D721Med (cell line): ENCODE data around the gene CDC42BPG.
A peak's percentile ranks its signal among the peaks of the same experiment; 100 is the strongest.

Source experiments
- DNase-seq: peaks from one replicate; pipeline ENCODE4 v3.0.0; 2011; ENCODE audit warnings: low spot score; ENCODE audit not compliant: insufficient read length
- FAIRE-seq: peaks from 2 replicates; lab custom pipeline; 2011; peaks lifted over from hg19 to GRCh38; lab: Jason Lieb, UNC
- TF ChIP-seq, protein P1 (sequence below): IDR thresholded peaks from 2 replicates; pipeline ENCODE4 v1.5.1; 2012; ENCODE audit warnings: mild to moderate bottlenecking, control low read depth; ENCODE audit not compliant: insufficient read depth; ENCODE audit errors: missing control alignments

Gene CDC42BPG, protein sequence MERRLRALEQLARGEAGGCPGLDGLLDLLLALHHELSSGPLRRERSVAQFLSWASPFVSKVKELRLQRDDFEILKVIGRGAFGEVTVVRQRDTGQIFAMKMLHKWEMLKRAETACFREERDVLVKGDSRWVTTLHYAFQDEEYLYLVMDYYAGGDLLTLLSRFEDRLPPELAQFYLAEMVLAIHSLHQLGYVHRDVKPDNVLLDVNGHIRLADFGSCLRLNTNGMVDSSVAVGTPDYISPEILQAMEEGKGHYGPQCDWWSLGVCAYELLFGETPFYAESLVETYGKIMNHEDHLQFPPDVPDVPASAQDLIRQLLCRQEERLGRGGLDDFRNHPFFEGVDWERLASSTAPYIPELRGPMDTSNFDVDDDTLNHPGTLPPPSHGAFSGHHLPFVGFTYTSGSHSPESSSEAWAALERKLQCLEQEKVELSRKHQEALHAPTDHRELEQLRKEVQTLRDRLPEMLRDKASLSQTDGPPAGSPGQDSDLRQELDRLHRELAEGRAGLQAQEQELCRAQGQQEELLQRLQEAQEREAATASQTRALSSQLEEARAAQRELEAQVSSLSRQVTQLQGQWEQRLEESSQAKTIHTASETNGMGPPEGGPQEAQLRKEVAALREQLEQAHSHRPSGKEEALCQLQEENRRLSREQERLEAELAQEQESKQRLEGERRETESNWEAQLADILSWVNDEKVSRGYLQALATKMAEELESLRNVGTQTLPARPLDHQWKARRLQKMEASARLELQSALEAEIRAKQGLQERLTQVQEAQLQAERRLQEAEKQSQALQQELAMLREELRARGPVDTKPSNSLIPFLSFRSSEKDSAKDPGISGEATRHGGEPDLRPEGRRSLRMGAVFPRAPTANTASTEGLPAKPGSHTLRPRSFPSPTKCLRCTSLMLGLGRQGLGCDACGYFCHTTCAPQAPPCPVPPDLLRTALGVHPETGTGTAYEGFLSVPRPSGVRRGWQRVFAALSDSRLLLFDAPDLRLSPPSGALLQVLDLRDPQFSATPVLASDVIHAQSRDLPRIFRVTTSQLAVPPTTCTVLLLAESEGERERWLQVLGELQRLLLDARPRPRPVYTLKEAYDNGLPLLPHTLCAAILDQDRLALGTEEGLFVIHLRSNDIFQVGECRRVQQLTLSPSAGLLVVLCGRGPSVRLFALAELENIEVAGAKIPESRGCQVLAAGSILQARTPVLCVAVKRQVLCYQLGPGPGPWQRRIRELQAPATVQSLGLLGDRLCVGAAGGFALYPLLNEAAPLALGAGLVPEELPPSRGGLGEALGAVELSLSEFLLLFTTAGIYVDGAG (N-terminal part only)

DNA sequence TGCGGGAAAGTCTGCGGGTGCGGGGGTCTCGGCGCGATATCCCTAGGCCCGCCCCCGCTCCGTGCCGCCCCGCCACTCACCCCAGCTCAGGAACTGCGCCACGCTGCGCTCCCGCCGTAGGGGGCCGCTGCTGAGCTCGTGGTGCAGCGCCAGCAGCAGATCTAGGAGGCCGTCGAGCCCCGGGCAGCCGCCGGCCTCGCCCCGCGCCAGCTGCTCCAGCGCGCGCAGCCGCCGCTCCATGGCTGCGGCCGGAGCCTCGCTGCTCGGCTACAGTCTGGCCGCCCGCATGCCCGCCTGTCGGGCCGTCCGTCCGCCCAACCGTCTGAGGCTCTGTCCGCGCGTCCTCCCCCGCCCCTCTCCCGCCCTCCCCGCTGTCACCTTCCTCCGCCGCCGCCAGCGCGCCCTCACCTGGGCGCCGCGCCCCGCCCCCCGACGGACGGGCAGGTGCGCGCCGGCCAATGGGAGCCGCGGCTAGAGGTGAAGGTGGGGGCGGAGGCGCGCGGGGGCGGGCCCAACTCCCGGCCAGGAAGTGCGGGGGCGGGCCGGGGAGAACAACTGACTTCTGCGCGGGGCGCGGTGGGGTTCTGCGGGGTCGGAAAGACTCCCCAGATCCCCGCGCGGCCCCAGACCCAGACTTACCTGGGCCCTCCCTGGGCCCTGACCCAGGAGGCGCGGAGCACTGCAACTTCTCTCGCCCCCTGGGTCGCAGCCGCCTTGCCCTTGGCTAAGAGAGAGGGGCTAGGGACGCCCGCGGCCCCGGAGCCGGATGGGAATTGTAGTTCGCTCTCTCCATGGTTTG is at the start of gene CDC42BPG:
CDC42BPG (minus strand) TSS at position 324 of the 799 bp plus-strand sequence; CDS start at position 240, 84 bp downstream.
- TF ChIP-seq, protein P1, sequence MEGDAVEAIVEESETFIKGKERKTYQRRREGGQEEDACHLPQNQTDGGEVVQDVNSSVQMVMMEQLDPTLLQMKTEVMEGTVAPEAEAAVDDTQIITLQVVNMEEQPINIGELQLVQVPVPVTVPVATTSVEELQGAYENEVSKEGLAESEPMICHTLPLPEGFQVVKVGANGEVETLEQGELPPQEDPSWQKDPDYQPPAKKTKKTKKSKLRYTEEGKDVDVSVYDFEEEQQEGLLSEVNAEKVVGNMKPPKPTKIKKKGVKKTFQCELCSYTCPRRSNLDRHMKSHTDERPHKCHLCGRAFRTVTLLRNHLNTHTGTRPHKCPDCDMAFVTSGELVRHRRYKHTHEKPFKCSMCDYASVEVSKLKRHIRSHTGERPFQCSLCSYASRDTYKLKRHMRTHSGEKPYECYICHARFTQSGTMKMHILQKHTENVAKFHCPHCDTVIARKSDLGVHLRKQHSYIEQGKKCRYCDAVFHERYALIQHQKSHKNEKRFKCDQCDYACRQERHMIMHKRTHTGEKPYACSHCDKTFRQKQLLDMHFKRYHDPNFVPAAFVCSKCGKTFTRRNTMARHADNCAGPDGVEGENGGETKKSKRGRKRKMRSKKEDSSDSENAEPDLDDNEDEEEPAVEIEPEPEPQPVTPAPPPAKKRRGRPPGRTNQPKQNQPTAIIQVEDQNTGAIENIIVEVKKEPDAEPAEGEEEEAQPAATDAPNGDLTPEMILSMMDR = peak; percentile 57
- no peak for FAIRE-seq
- DNase-seq = peak; percentile 84

DNA sequence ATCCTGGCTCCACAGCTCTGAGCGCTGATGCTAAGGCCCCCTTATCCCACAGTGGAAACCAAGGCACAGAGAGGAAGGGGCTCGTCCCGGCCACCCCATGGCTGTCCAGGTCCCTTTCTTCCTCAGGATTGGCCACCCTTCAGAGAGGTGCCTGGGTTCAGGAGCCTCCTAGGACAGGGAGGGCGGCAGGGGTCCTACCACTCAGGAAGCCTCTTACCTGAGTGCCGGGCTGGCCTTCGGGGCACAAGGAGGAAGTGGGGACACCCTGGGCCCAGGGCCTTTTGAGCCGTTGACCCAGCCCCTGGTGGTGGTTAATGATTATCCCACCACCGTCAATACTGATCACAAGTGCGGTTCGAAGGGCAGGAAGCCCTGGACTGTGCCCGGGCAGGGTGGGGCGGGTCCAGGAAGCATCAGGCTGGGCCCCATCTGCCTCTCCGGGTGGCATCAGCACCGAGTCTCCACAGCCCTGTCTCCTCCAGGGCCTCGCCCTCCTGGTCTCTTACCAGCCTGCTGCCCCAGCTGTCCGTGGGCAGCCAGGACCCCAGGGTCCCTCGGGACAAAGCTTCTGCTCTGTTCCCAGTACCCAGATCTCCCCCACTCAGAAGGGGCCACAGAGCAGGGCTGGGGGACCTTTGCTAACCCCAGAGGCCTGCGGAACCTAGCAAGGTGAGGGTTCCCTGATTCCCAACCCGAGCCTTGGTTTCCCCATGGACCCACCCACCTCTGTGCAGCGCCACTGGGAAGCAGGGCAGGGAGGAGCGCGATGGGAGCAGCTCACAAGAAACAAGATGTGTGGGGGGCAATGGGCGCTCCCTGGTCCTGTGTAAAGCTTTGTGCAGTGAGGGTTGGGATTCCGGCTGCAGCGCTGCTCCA is 49.0 kb upstream of the CDC42BPG start:
- DNase-seq (no peak), FAIRE-seq (no peak)
- TF ChIP-seq, protein P1 = no peak

DNA sequence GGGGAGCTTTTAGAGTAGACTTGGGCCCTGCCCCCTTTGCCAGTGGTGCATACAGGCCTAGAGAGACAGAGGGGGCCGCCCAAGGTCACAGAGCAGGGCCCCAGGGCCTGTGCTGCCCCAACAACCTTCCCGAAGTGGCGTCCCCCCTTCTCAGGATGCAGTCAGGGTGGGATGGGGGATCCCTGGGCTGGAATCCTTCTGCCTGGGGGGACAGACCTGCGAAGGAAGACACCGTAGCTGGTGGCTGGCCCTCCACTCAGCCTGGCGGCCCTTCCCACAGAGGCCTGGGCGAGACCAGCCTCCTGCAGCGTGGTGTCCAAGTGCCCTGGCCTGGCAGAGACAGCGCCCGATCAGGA is 48.4 kb upstream of the CDC42BPG start:
- FAIRE-seq = no peak
- TF ChIP-seq, protein P1 = no peak
- no peak for DNase-seq

DNA sequence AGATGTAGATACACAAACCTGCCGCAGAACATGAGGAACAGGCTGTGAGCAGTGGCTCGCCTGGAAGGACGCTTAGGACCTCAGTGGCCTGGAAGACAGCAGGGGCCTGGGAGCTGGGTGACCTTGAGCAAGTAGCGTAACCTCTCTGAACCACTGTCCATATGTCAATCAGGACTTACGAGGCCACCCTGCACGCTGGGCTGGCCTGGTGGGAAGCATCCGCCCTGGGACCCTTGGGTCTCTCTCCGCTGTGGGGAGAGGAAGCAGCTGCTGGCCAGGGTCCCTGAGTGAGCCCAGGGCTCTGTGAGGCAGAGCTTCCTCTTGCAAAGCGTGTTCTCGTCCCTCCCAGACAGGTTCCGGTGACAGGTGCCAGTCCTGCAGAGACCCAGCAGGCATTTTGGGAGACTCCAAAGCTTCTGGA is 48.0 kb upstream of the CDC42BPG start:
- no peak for DNase-seq
- no peak for FAIRE-seq
- TF ChIP-seq, protein P1 = no peak

DNA sequence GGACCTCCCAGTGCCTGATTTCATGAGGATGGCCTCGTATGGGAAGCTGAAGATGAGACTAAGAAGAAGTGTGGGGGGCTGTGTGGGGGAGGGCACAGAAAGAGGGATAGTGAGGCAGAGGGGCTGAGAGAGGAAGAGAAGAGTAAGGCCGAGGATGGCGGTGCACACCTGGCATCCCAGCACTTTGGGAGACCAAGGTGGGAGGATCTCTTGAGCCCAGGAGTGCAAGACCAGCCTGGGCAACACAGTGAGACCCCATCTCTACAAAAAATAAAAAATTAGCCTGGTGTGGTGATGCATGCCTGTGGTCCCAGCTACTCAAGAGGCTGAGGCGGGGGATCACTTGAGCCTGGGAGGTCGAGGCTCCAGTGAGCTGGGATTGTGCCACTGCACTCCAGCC is 47.4 kb upstream of the CDC42BPG start:
- FAIRE-seq (no peak), DNase-seq (no peak)
- TF ChIP-seq, protein P1 = no peak
